H7 (cell line): ENCODE data around the gene RGS18. TPM values are rescaled to one million over a fixed set of nuclear protein-coding genes. Genes with fewer than 3 reads are reported as not detected.
A peak's percentile ranks its signal among the peaks of the same experiment; 100 is the strongest.
"Not testable (repeated sequence)": the region's sequence is repeated elsewhere in the genome, so short reads cannot be mapped to it uniquely, and the experiment has no call there.

Source experiments
- DNase-seq: peaks from one replicate; pipeline ENCODE4 v3.0.0; 2012
- H3K27me3 ChIP-seq: 2 replicates; pipeline ENCODE4 v1.6.0; 2011; ENCODE audit warnings: mild to moderate bottlenecking, low read length; ENCODE audit not compliant: control insufficient read depth, insufficient read depth
- H3K36me3 ChIP-seq: replicated peaks from 2 replicates; pipeline ENCODE4 v1.5.1; 2011; ENCODE audit warnings: low read length; ENCODE audit not compliant: control insufficient read depth, insufficient read depth
- H3K4me3 ChIP-seq: 2 replicates; pipeline ENCODE4 v1.5.1; 2011; ENCODE audit warnings: low read depth, mild to moderate bottlenecking, control low read depth, low read length, moderate library complexity; ENCODE audit not compliant: insufficient read depth
- total RNA-seq: library from RNA; depleted of rRNA; stranded (reverse); fragments of >200 nt; shearing (Covaris generic); gene quantifications from 2 replicates; pipeline ENCODE4 v1.2.3, GENCODE V29; 2014

RGS18 gene
- total RNA-seq, 1 experiment from 2014 or later, result not detected

DNA sequence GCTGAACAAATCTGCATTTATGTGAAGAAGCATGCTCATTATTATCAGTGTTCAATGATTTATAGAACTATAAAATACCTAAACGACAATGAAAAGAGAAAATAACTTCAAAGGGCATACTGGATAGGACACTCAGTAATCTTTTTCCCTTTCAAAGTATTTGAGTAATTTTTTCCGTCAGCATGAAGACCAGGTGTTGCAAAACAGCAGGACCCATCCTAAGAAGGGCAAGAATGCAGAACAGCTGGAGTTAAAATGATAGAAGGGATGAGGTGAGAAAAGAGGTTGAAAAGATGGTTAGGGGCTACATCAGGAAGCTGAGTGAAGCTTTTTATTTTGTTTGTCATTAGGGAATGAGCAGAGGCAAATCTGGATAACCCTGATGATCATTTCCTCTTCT is 7.1 kb upstream of the RGS18 start:
- Histone ChIP-seq H3K36me3 (no peaks in the 10 kb centered on the region), H3K4me3 (no peak overlapping the region), H3K27me3 (no peaks in the 10 kb centered on the region)
- peak; percentile 5 for DNase-seq

DNA sequence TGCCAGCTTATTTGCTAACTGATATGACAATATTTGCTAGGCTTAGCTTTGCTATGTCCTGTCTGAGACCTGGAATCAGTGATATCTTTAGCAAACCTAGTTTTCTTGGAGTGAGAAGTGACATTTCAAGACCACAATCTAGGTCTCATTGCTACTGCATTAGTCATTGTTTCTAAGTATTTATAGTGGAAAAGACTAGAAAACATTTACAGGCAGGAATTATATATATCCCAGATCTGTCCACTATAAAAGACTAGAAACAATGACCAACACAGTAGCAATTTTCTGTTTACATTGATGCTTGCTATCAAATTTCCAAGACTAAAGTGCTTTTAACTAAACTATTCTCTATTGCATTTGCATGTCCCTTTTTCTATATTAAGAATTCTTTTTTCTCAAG is 5.0 kb upstream of the RGS18 start:
- Histone ChIP-seq H3K4me3 (no peak overlapping the region), H3K36me3 (no peaks in the 10 kb centered on the region), H3K27me3 (no peaks in the 10 kb centered on the region)
- no peak for DNase-seq

DNA sequence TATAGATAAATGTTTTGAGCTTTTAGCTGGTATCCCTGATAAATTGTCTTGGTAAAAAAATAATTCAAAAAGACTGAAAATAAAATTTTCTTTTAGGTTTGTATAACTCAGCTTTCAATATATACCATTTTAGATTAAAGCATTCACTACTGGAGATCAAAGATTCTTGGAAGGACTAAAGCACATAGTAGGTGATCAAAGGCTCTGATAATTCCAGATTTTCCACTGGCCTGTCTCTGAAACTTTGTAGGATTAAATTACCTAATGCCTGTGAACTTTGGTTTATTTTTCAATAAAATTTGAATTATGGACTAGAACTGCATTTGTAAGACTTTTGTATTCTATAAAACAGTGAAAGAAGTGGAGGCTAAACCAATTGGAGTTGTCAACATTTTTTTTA is 1.2 kb upstream of the RGS18 start:
- Histone ChIP-seq H3K36me3 (no peaks in the 10 kb centered on the region), H3K4me3 (no peak overlapping the region), H3K27me3 (no peaks in the 10 kb centered on the region)
- DNase-seq, result no peak

DNA sequence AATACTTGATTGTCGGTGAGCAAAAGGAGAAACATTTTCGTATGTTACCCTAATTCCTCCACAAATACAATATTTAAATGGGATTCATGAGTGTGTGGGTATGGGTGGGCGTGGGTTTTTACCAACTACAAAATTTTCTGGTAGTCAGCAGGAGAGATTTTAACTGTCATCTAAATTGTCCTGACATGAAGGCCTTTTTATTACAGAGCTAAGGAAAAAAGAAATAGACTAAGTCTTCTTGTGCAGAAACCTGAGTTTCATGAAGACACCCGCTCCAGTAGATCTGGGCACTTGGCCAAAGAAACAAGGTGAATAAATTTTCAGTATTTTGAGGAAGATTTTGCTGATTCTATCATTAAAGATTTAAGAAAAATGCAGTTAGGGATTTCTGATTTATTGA is 752 bp downstream of the RGS18 start:
- Histone ChIP-seq H3K4me3 (no peak overlapping the region), H3K27me3 (no peaks in the 10 kb centered on the region), H3K36me3 (no peaks in the 10 kb centered on the region)
- no peak for DNase-seq

DNA sequence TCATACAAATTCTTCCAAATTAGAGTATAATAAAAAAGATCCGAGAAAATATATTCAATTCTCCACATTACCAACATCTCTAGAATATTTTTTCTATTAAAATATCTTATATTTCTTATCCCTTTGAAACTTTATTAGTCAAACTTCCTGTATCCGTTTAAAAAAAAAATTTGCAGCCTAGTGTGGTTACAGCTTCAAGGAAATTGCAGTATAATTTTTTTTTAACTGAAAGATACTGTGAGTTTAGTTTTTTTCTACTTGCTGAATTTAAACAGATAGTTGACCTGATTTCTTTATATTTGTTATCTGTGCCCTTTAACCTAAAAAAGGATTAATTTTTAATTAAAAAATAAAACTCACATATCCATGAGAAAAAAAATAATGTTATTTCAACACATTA is 1.5 kb downstream of the RGS18 start:
- no peak for DNase-seq
- H3K27me3 ChIP-seq, result no peaks in the 10 kb centered on the region
- no peaks in the 10 kb centered on the region for H3K36me3 ChIP-seq
- no peak overlapping the region for H3K4me3 ChIP-seq

DNA sequence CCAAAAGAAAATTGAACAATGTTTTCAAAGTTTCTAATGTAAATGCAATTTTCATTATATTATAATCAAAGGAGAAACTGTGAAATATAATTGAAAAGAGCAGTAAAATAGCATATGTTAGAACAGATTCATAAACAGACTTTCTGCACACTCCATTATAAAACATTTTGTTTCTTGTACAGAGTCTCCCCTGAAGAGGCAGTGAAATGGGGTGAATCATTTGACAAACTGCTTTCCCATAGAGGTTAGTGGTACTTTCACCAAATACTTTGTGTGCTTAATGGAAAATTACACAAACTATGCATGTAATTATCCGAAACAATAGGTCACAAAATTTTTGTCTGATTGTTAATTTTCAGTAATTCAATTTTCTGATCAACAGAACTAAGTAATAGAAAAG is 1.9 kb downstream of the RGS18 start:
- no peaks in the 10 kb centered on the region for H3K27me3 ChIP-seq
- H3K36me3 ChIP-seq, result no peaks in the 10 kb centered on the region
- DNase-seq, result no peak
- H3K4me3 ChIP-seq, result no peak overlapping the region

GRCh38 chr1:192161976-192162375 is 3.7 kb downstream of the RGS18 start:
- no peaks in the 10 kb centered on the region for H3K36me3 ChIP-seq
- no peak for DNase-seq
- no peak overlapping the region for H3K4me3 ChIP-seq
- no peaks in the 10 kb centered on the region for H3K27me3 ChIP-seq

GRCh38 chr1:192162376-192162775 is 4.1 kb downstream of the RGS18 start:
- Histone ChIP-seq H3K4me3 (no peak overlapping the region), H3K27me3 (no peaks in the 10 kb centered on the region), H3K36me3 (no peaks in the 10 kb centered on the region)
- DNase-seq, result no peak

- H3K4me3 ChIP-seq, DNase-seq, H3K27me3 ChIP-seq, H3K36me3 ChIP-seq: not testable (repeated sequence)
Observed at GRCh38 chr1:192165002-192165401, 6.7 kb downstream of the RGS18 start.

DNA sequence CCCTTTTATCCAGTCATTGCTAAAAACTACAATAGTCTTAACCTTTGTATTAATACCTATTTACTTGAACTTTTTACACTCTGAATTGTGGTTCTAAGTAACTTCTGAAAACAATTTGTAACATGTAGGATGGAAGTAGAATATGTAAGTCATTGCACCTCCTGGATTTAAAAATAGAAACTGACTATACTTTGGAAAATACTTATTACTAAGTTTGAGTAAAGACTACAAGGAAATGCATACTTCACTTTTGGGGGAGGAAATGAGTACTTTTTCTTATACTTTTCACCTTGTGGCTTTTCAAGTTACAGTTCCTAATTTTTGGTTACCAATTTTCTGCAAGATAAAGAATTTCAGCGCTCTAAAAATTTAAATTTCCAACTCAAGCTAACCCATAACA is 8.7 kb downstream of the RGS18 start:
- DNase-seq, result no peak
- Histone ChIP-seq H3K36me3 (no peaks in the 10 kb centered on the region), H3K27me3 (no peaks in the 10 kb centered on the region), H3K4me3 (no peak overlapping the region)

- DNase-seq, result no peak
- H3K27me3 ChIP-seq, result no peaks in the 10 kb centered on the region
- H3K4me3 ChIP-seq, result no peak overlapping the region
- H3K36me3 ChIP-seq, result no peaks in the 10 kb centered on the region
Observed at GRCh38 chr1:192167911-192168700, 9.8 kb downstream of the RGS18 start.

DNA sequence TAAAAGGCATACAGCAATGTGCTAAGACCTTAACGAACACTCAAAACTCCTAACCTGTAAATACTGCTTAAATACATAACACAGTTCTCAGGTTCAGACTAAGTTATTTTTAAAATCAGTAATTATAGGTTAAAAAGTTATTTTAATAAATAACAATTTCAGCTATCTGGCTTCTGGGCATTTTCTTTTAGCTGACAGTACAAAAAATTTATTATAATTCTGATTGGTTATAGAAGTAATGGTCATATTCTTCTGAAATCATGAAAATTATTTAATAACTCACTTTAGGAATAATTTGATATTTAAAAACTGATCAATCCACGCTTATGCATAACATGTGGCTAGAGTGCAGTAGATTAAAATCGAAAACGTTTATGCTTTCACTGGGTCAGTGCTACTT is 10.7 kb downstream of the RGS18 start:
- DNase-seq, result no peak
- no peaks in the 10 kb centered on the region for H3K27me3 ChIP-seq
- no peak overlapping the region for H3K4me3 ChIP-seq
- no peaks in the 10 kb centered on the region for H3K36me3 ChIP-seq

DNA sequence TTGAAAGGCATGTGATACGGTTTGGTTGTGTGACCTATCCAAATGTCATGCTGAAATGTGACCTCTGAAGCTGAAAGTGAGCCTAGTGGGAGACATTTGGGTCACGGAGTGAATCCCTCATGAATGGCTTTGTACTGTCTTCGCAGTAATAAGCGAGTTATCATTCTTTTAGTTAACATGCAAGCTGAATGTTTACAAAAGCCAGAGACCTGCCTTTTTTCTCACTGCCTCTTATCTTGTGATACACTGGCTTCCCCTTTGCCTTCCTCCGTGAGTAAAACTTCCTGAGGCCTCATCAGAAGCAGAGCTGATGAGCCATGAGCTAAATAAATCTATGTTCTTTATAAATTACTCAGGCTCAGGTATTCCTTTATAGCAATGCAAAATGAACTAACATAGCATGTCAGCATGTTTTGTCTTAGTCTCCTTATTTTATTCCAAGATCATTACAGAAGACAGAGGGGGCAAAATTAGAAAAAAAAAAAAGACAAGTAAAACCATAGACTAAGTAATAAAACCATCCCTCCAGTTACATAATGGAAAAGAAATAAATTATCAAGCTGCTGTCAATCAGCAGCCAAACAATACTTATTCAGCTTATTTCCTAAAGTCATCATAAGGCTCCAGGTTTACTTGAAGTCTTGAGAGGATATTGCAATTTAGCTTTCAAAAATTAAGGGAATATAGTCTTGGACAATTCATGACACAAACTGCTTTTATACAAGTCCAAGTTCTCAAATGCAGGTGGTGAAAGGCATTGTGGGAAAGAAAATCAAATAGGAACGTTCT is 12.1 kb downstream of the RGS18 start:
- no peaks in the 10 kb centered on the region for H3K27me3 ChIP-seq
- DNase-seq, result no peak

GRCh38 chr1:192171123-192171522 is 12.9 kb downstream of the RGS18 start:
- no peaks in the 10 kb centered on the region for H3K27me3 ChIP-seq
- H3K36me3 ChIP-seq, result no peaks in the 10 kb centered on the region
- no peak for DNase-seq
- H3K4me3 ChIP-seq, result no peak overlapping the region

More for the DNA sequence above, 12.1 kb downstream of the RGS18 start:
- Histone ChIP-seq H3K4me3 (no peak overlapping the region), H3K36me3 (no peaks in the 10 kb centered on the region)

- H3K36me3 ChIP-seq, result no peaks in the 10 kb centered on the region
- H3K27me3 ChIP-seq, result no peaks in the 10 kb centered on the region
- DNase-seq, result no peak
- H3K4me3 ChIP-seq, result no peak overlapping the region
Observed at GRCh38 chr1:192175971-192176370, 17.7 kb downstream of the RGS18 start.
